H7 (cell line): ENCODE data around the gene LTO1. TPM values are rescaled to one million over a fixed set of nuclear protein-coding genes. Genes with fewer than 3 reads are reported as not detected.

Experiments used
- total RNA-seq: library from RNA; depleted of rRNA; stranded (reverse); fragments of >200 nt; shearing (Covaris generic); gene quantifications from 2 replicates; pipeline ENCODE4 v1.2.3, GENCODE V29; 2014; rRNA removed

LTO1 gene
- total RNA-seq, 1 experiment from 2014 or later = 12.3 TPM

Other genes with a start within 250 kb of the LTO1 start
- gene LINC01488, start 193.7 kb downstream of the LTO1 start, total RNA-seq = not detected in 2 replicates
- gene CCND1, start 34.2 kb downstream of the LTO1 start, total RNA-seq = 220 and 292 TPM in 2 replicates
- 36.7 and 42.8 TPM in 2 replicates for gene FGF19, start 28.7 kb upstream of the LTO1 start, total RNA-seq
- gene FGF4, start 100.0 kb upstream of the LTO1 start, total RNA-seq = 11.8 and 15.9 TPM in 2 replicates
- 0.15 TPM in 1 of 2 replicates, not detected in the other for gene FGF3, start 144.1 kb upstream of the LTO1 start, total RNA-seq